SK-N-SH (cell line): ENCODE results near the gene ZNF208.
"Not testable (repeated sequence)": the region's sequence is repeated elsewhere in the genome, so short reads cannot be mapped to it uniquely, and the experiment has no call there.

Experiments
- CHD2 ChIP-seq: fragments of 150-350 bp; IDR thresholded peaks from 2 replicates; pipeline ENCODE4 v1.6.1; 2018; ENCODE audit warnings: low read length; ENCODE audit not compliant: partially characterized antibody
- CTCF ChIP-seq: fragments of 200-600 bp; sonication (generic); IDR thresholded peaks from 2 replicates; pipeline ENCODE4 v1.6.1; 2017; ENCODE audit warnings: antibody characterized with exemption, mild to moderate bottlenecking, moderate library complexity
- ELF1 ChIP-seq: IDR thresholded peaks from 2 replicates; pipeline ENCODE4 v1.4.0; 2012
- FOXJ3 ChIP-seq: sonication (generic); formaldehyde crosslinking; IDR thresholded peaks from 2 replicates; pipeline ENCODE4 v1.5.1; 2020; ENCODE audit warnings: mild to moderate bottlenecking, missing genetic modification reagents
- FOXM1 ChIP-seq: IDR thresholded peaks from 2 replicates; pipeline ENCODE4 v1.4.0; 2012; ENCODE audit warnings: low read depth, mild to moderate bottlenecking
- JUND ChIP-seq: IDR thresholded peaks from 2 replicates; pipeline ENCODE4 v1.4.0; 2012
- MAX ChIP-seq: IDR thresholded peaks from 2 replicates; pipeline ENCODE4 v1.4.0; 2012; ENCODE audit warnings: low read depth
- MXI1 ChIP-seq: IDR thresholded peaks from 2 replicates; pipeline ENCODE4 v1.6.1; 2012; ENCODE audit warnings: mild to moderate bottlenecking, low read depth, low read length, improper control_type of control experiment
- POLR2AphosphoS5 ChIP-seq: IDR thresholded peaks from 2 replicates; pipeline ENCODE4 v1.6.1; 2012; ENCODE audit warnings: low read depth, low read length
- SIN3A ChIP-seq: IDR thresholded peaks from 2 replicates; pipeline ENCODE4 v1.6.1; 2012; ENCODE audit warnings: low read depth, mild to moderate bottlenecking, low read length, moderate library complexity, borderline replicate concordance
- SMC3 ChIP-seq: IDR thresholded peaks from 2 replicates; pipeline ENCODE4 v1.6.1; 2012; ENCODE audit warnings: low read depth, low read length, improper control_type of control experiment
- TAF1 ChIP-seq: IDR thresholded peaks from 2 replicates; pipeline ENCODE4 v1.6.1; 2012; ENCODE audit warnings: low read depth, mild to moderate bottlenecking, low read length, moderate library complexity, borderline replicate concordance
- YY1 ChIP-seq: IDR thresholded peaks from 2 replicates; pipeline ENCODE4 v1.4.0; 2012; ENCODE audit warnings: low read depth, mild to moderate bottlenecking

GRCh38 chr19:21884786-21885185, 126.0 kb downstream of the ZNF208 start:
- TF ChIP-seq CTCF, ELF1, FOXM1, TAF1, SMC3, FOXJ3, CHD2, MAX, POLR2AphosphoS5, JUND, YY1, SIN3A, MXI1: not testable (repeated sequence)
